ENCODE results near the gene B3GNT5.

Gene B3GNT5

DNA sequence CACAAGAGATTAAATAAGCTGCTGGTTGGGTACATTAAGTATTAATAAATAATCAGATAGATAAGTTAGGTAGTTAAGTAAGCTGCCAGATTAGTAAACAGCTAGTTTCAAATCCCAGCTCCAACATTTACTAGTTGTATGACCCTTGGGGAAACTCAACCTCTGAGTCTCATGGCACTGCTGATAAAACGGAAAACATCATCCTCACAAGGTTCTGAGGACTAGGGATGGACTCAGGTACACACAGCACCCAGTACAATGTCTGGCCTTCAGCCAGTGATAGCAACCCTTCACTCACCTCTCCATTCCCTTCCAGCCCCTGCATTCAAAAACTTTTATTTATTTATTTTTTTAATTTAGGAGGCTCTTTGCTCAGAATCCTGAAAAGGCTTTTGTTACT, 32.3 kb downstream of the B3GNT5 start:
- no peak for DNase-seq (ENCODE audit: low spot score)
- ATAC-seq (ENCODE audit: low read depth), result no peak
- Histone ChIP-seq H3K4me3 (ENCODE audit: severe bottlenecking) (no peak overlapping the region), H3K4me1 (ENCODE audit: insufficient read depth, poor library complexity, severe bottlenecking) (peaks cover 44% of the 10 kb centered on the region), H3K9me3 (ENCODE audit: severe bottlenecking) (no peaks in the 10 kb centered on the region), H3K36me3 (ENCODE audit: low read depth) (0 out of 2 replicates have a peak, but pooled peaks cover 3% of the 10 kb centered on the region), H3K27ac (ENCODE audit: poor library complexity, severe bottlenecking) (peak overlapping the region; percentile 94), H3K27me3 (ENCODE audit: insufficient read depth, poor library complexity, severe bottlenecking) (no peaks in the 10 kb centered on the region)
- TF ChIP-seq, protein P1, sequence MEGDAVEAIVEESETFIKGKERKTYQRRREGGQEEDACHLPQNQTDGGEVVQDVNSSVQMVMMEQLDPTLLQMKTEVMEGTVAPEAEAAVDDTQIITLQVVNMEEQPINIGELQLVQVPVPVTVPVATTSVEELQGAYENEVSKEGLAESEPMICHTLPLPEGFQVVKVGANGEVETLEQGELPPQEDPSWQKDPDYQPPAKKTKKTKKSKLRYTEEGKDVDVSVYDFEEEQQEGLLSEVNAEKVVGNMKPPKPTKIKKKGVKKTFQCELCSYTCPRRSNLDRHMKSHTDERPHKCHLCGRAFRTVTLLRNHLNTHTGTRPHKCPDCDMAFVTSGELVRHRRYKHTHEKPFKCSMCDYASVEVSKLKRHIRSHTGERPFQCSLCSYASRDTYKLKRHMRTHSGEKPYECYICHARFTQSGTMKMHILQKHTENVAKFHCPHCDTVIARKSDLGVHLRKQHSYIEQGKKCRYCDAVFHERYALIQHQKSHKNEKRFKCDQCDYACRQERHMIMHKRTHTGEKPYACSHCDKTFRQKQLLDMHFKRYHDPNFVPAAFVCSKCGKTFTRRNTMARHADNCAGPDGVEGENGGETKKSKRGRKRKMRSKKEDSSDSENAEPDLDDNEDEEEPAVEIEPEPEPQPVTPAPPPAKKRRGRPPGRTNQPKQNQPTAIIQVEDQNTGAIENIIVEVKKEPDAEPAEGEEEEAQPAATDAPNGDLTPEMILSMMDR (IDR thresholded peaks at IDR 0.05; ENCODE audit: poor library complexity, severe bottlenecking), result no peak

- peak; percentile 97 for DNase-seq (ENCODE audit: low spot score)
- Histone ChIP-seq H3K4me3 (ENCODE audit: severe bottlenecking) (no peak overlapping the region), H3K9me3 (ENCODE audit: severe bottlenecking) (no peaks in the 10 kb centered on the region), H3K36me3 (ENCODE audit: low read depth) (0 out of 2 replicates have a peak, but pooled peaks cover 3% of the 10 kb centered on the region), H3K4me1 (ENCODE audit: insufficient read depth, poor library complexity, severe bottlenecking) (peaks cover 48% of the 10 kb centered on the region), H3K27ac (ENCODE audit: poor library complexity, severe bottlenecking) (peak overlapping the region; percentile 94), H3K27me3 (ENCODE audit: insufficient read depth, poor library complexity, severe bottlenecking) (no peaks in the 10 kb centered on the region)
- ATAC-seq (ENCODE audit: low read depth), result peak; percentile 80
- TF ChIP-seq, protein P1 (IDR thresholded peaks at IDR 0.05; ENCODE audit: poor library complexity, severe bottlenecking), result no peak
Observed at GRCh38 chr3:183285828-183286457, 32.9 kb downstream of the B3GNT5 start.

DNA sequence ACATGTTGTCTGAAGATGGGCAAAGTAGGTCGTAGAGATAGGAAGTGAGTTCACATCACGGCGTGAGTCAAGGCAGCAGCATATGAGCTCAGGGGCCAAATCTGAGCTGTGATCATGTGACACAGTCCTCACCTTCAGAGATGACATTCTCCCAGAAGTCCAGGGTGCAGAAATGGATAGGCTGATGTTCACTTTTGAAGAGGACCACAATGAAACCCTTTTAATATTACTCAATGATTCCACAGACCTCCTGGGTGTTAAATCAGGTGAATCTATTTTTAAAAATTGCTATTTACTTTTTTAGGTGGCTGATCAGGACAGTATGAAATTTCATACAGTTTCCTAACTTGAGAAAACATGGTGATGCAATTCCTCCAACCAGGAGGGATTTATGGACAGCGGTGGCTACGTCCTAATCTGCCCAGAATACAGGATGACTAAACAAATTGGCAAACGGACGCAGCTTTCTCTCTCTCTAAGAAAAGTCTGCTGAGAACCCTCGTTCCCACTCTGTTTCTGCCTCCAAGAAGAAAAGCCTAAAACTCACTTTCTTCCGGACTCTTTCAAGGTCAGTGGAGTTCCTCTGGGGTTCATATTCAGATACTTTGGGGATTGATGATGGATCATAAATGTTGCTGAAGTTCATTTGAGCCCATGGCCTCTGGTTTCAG, 34.4 kb downstream of the B3GNT5 start:
- no peak for DNase-seq (ENCODE audit: low spot score)
- Histone ChIP-seq H3K36me3 (ENCODE audit: low read depth) (peaks cover 8% of the 10 kb centered on the region; the same call in 1 of the 2 replicates), H3K4me3 (ENCODE audit: severe bottlenecking) (peak overlapping the region; percentile 25), H3K4me1 (ENCODE audit: insufficient read depth, poor library complexity, severe bottlenecking) (peaks cover 62% of the 10 kb centered on the region), H3K27me3 (ENCODE audit: insufficient read depth, poor library complexity, severe bottlenecking) (no peaks in the 10 kb centered on the region), H3K27ac (ENCODE audit: poor library complexity, severe bottlenecking) (peak overlapping the region; percentile 94), H3K9me3 (ENCODE audit: severe bottlenecking) (no peaks in the 10 kb centered on the region)
- TF ChIP-seq, protein P1 (IDR thresholded peaks at IDR 0.05; ENCODE audit: poor library complexity, severe bottlenecking), result no peak
- ATAC-seq (ENCODE audit: low read depth), result peak; percentile 56

GRCh38 chr3:183288117-183288516, 35.1 kb downstream of the B3GNT5 start:
- H3K27ac ChIP-seq (ENCODE audit: poor library complexity, severe bottlenecking), result peak overlapping the region; percentile 94

More at GRCh38 chr3:183288117-183288516, 35.1 kb downstream of the B3GNT5 start:
- Histone ChIP-seq H3K36me3 (ENCODE audit: low read depth) (peaks cover 15% of the 10 kb centered on the region), H3K4me1 (ENCODE audit: insufficient read depth, poor library complexity, severe bottlenecking) (peaks cover 62% of the 10 kb centered on the region), H3K27me3 (ENCODE audit: insufficient read depth, poor library complexity, severe bottlenecking) (no peaks in the 10 kb centered on the region), H3K4me3 (ENCODE audit: severe bottlenecking) (peak overlapping the region; percentile 25), H3K9me3 (ENCODE audit: severe bottlenecking) (no peaks in the 10 kb centered on the region)
- TF ChIP-seq, protein P1 (IDR thresholded peaks at IDR 0.05; ENCODE audit: poor library complexity, severe bottlenecking), result no peak
- DNase-seq (ENCODE audit: low spot score) (no peak), ATAC-seq (ENCODE audit: low read depth) (no peak)
